ENCODE data around the gene DMC1.

- TF ChIP-seq CTCF (IDR thresholded peaks at IDR 0.05 in 2 of 3, conservative IDR thresholded peaks at IDR 0.05 in 1 of 3; ENCODE audit: control insufficient read depth in 2 of 3, extremely low read depth in 1 of 3, insufficient read depth in 1 of 3, low read depth in 3 of 3, low read length in 3 of 3): peak in 2 of 3 experiments; percentile 7 to 18; a peak in 2 of 6 replicates
- TF ChIP-seq MYC (IDR thresholded peaks at IDR 0.05; ENCODE audit: insufficient read depth, insufficient read length, insufficient replicate concordance, low read length, severe bottlenecking): no peak
- TF ChIP-seq REST (IDR thresholded peaks at IDR 0.05; ENCODE audit: low read depth, low read length): no peak
- TF ChIP-seq TCF12 (IDR thresholded peaks at IDR 0.05; ENCODE audit: low read depth, low read length): no peak
- no peak for TF ChIP-seq EZH2 (IDR thresholded peaks at IDR 0.05; ENCODE audit: borderline replicate concordance, control insufficient read depth, low read depth, low read length)
- TF ChIP-seq SIN3A (IDR thresholded peaks at IDR 0.05; ENCODE audit: low read depth, low read length): no peak
- no peak for TF ChIP-seq FOXM1 (IDR thresholded peaks at IDR 0.05; ENCODE audit: low read depth, low read length)
These were observed 889 bp upstream of the DMC1 start for GRCh38 chr22:38570779-38571364.

All from GM12878 (cell line).